Omental fat pad (tissue), 4 donors: Measurements from ENCODE around the gene DAW1. TPM values are rescaled to one million over a fixed set of nuclear protein-coding genes. Genes with fewer than 3 reads are reported as not detected.

ENCODE experiments used
- ATAC-seq: fragments of 150-250 bp; one replicate; pipeline ENCODE4 v1.9.1; 2016; ENCODE audit warnings: mild to moderate bottlenecking, moderate library complexity; ENCODE audit not compliant: low FRiP score
- DNase-seq: peaks from one replicate; pipeline ENCODE4 v3.0.0-alpha.2; 2019; ENCODE audit warnings: low spot score
- CTCF ChIP-seq, 3 donors: fragments of 450-650 bp; IDR thresholded peaks; one replicate each; pipeline ENCODE4 v1.5.1; 2016 to 2017; ENCODE audit warnings: antibody characterized with exemption in 3 of 3, mild to moderate bottlenecking in 3 of 3, moderate library complexity in 2 of 3
- total RNA-seq, 4 donors: library from RNA; depleted of rRNA; stranded (reverse); fragments of >200 nt; gene quantifications; one replicate each; pipeline ENCODE4 v1.1.0, GENCODE V29; 2016

Gene DAW1, protein sequence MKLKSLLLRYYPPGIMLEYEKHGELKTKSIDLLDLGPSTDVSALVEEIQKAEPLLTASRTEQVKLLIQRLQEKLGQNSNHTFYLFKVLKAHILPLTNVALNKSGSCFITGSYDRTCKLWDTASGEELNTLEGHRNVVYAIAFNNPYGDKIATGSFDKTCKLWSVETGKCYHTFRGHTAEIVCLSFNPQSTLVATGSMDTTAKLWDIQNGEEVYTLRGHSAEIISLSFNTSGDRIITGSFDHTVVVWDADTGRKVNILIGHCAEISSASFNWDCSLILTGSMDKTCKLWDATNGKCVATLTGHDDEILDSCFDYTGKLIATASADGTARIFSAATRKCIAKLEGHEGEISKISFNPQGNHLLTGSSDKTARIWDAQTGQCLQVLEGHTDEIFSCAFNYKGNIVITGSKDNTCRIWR
- total RNA-seq = 10 to 100 TPM in 1 of 4 donors, 1 to 10 TPM in 1, not detected in 2; 1.9 to 11.0 TPM

GRCh38 chr2:227871375-227871791, at the start of gene DAW1:
Gene DAW1, plus strand, starts transcription at chr2:227871631. Its CDS starts 59 bp downstream, at chr2:227871690.
- DNase-seq (no peak), ATAC-seq (peak; percentile 24)
- TF ChIP-seq CTCF (IDR thresholded peaks at IDR 0.05) = no peak

DNA sequence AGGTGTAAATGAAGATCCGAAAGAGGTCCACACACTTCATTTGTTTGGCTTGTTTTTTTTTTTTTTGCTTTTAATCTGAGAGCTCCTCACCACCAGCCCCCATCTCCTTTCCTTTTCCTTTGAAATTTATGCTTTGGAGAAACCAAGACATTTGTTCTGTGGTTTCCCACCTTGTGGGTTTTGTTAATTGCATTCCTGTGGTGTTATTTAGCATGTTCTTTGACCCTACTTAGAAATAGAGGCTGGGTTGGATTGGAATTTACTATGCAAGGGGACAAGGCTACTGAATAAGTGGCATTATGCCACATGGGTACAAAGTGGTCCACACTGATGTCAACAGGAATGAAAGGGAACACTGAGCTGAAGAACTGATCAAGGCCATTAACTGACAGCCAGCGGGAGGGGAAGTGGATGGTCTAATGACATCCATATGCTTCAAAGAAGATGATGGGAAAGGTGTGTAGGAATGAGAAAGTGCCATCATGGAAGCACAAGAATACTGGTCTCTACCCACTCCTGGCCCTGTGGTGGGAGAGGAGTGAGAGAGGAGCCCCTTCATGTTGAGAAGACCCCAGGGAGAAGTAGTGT, 48.9 kb upstream of the DAW1 start:
- DNase-seq (no peak), ATAC-seq (no peak)
- TF ChIP-seq CTCF (IDR thresholded peaks at IDR 0.05) = no peak

DNA sequence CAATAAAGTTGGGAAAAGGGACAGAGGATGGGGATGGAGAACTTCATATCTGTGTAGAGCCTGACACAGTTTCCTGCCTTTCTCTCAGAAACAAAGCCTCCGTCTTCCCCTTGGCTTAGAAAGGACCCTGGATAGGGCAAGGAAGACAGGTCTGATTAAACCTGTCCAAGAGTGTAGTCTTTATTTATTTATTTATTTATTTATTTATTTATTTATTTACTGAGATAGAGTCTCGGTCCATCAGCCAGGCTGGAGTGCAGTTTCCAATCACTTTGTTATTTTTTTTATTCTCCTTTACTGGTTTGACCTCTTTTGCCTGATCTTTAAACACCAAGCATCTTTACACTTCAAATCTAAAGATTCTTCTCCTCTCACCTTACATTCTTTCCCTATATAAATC, 47.5 kb upstream of the DAW1 start:
- ATAC-seq = no peak
- no peak for TF ChIP-seq CTCF (IDR thresholded peaks at IDR 0.05)
- DNase-seq = no peak

DNA sequence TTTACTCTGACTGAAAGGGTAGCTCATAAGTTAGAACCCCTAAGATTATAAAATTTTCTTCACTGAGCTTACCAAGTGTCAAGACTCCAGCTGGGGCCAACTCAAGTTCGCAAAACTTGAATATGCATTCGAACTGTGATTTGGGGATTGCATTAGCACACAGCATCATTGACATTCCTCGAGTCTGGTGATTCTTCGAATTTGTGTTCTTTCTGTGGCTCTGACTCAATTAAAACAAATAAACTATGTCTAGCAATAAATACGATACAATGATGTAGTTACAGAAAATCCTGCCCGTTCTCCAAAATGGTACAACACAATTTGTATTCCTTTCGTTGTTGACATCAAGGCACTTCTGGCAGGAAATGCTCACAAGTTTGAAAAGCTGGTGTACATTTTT, 46.7 kb upstream of the DAW1 start:
- no peak for ATAC-seq
- TF ChIP-seq CTCF (IDR thresholded peaks at IDR 0.05) = no peak
- no peak for DNase-seq

DNA sequence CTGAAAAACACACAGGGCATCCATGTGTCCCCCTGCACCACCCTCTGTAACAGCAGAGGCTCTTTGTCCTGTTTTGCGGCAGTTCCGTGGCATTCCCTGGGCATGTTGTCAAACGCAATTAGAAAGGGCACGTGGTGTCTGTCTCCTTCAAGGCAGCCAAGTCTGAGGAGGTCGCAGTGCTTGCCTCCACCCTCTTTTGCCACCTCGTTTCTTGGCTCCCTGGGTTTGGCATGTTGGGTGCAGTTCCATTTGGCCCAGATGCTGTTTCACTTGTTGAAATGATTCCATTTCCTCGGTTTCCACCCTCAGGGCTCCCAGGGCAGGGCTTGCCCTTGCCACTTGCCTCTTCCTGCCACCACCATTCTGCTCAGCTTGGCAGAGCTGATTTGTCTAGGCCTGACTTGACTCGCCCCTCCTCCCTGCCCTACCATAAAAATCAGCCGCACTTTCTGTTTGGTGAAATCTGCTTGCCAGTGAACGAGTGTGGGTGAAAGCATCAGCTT, 45.4 kb upstream of the DAW1 start:
- no peak for ATAC-seq
- no peak for DNase-seq
- TF ChIP-seq CTCF (IDR thresholded peaks at IDR 0.05) = no peak

- no peak for ATAC-seq
- no peak for TF ChIP-seq CTCF (IDR thresholded peaks at IDR 0.05)
These were observed 44.9 kb upstream of the DAW1 start for GRCh38 chr2:227826563-227826962.

More at GRCh38 chr2:227826563-227826962, 44.9 kb upstream of the DAW1 start:
- DNase-seq = no peak
